Measurements from ENCODE around the gene CCNF. TPM values are rescaled to one million over a fixed set of nuclear protein-coding genes. Genes with fewer than 3 reads are reported as not detected.

Gene CCNF
- total RNA-seq, 1 donor from 2014 or later, result 41.6 TPM

- no peaks in the 10 kb centered on the region for H3F3A ChIP-seq (ENCODE audit: low read depth)
- no peaks in the 10 kb centered on the region for H3K36me3 ChIP-seq
- H3K27ac ChIP-seq, result no peak overlapping the region
- Mint-ChIP-seq H3K4me3 (no peak overlapping the region), H3K36me3 (no peaks in the 10 kb centered on the region), H3K27ac (no peak overlapping the region), H3K4me1 (no peaks in the 10 kb centered on the region), H3K27me3 (ENCODE audit: insufficient read depth, low read depth) (peaks cover 6% of the 10 kb centered on the region), H3K9me3 (no peaks in the 10 kb centered on the region)
- no peak overlapping the region for H2AFZ ChIP-seq (replicated peaks)
- H3K79me2 ChIP-seq (ENCODE audit: low read depth), result no peaks in the 10 kb centered on the region
- H3K9ac ChIP-seq, result no peak overlapping the region
- H3K27me3 ChIP-seq, result no peaks in the 10 kb centered on the region
- no peaks in the 10 kb centered on the region for H3K4me1 ChIP-seq
- no peaks in the 10 kb centered on the region for H3K9me3 ChIP-seq (ENCODE audit: low read depth)
- DNase-seq (ENCODE audit: low spot score), result no peak
- TF ChIP-seq CTCF (IDR thresholded peaks at IDR 0.05), result no peak
- TF ChIP-seq EZH2 (IDR thresholded peaks at IDR 0.05), result no peak
- TF ChIP-seq EZH2phosphoT487 (IDR thresholded peaks at IDR 0.05), result no peak
- H3K4me2 ChIP-seq, result no peak overlapping the region
- no peak overlapping the region for H3K4me3 ChIP-seq
- H4K20me1 ChIP-seq (ENCODE audit: low read depth), result no peaks in the 10 kb centered on the region
These were observed 25.1 kb upstream of the CCNF start for GRCh38 chr16:2404099-2404498.

GRCh38 chr16:2415085-2415484, 14.2 kb upstream of the CCNF start:
- H3K4me3 ChIP-seq, result no peak overlapping the region
- H3F3A ChIP-seq (ENCODE audit: low read depth), result no peaks in the 10 kb centered on the region
- no peaks in the 10 kb centered on the region for H3K9me3 Mint-ChIP-seq
- DNase-seq (ENCODE audit: low spot score), result no peak
- H3K9me3 ChIP-seq (ENCODE audit: low read depth), result no peaks in the 10 kb centered on the region
- H3K36me3 Mint-ChIP-seq, result no peaks in the 10 kb centered on the region
- H3K79me2 ChIP-seq (ENCODE audit: low read depth), result no peaks in the 10 kb centered on the region
- H3K9ac ChIP-seq, result no peak overlapping the region
- H3K27ac ChIP-seq, result no peak overlapping the region
- no peaks in the 10 kb centered on the region for H3K36me3 ChIP-seq
- H2AFZ ChIP-seq (replicated peaks), result no peak overlapping the region
- no peaks in the 10 kb centered on the region for H3K4me1 ChIP-seq
- TF ChIP-seq EZH2phosphoT487 (IDR thresholded peaks at IDR 0.05) (no peak), EZH2 (IDR thresholded peaks at IDR 0.05) (no peak), CTCF (IDR thresholded peaks at IDR 0.05) (no peak)
- no peaks in the 10 kb centered on the region for H4K20me1 ChIP-seq (ENCODE audit: low read depth)
- H3K4me3 Mint-ChIP-seq, result no peak overlapping the region
- H3K4me1 Mint-ChIP-seq, result no peaks in the 10 kb centered on the region
- no peaks in the 10 kb centered on the region for H3K27me3 Mint-ChIP-seq (ENCODE audit: insufficient read depth, low read depth)
- H3K27me3 ChIP-seq, result peaks cover 10% of the 10 kb centered on the region
- H3K27ac Mint-ChIP-seq, result no peak overlapping the region
- H3K4me2 ChIP-seq, result no peak overlapping the region

- H3K4me1 ChIP-seq, result no peaks in the 10 kb centered on the region
- no peaks in the 10 kb centered on the region for H3K27me3 ChIP-seq
- H3K79me2 ChIP-seq (ENCODE audit: low read depth), result no peaks in the 10 kb centered on the region
- no peak for TF ChIP-seq CTCF (IDR thresholded peaks at IDR 0.05)
- no peak for TF ChIP-seq EZH2 (IDR thresholded peaks at IDR 0.05)
- H3K27ac ChIP-seq, result no peak overlapping the region
- no peaks in the 10 kb centered on the region for H3K36me3 ChIP-seq
- no peaks in the 10 kb centered on the region for H4K20me1 ChIP-seq (ENCODE audit: low read depth)
- Mint-ChIP-seq H3K27ac (no peak overlapping the region), H3K27me3 (ENCODE audit: insufficient read depth, low read depth) (no peaks in the 10 kb centered on the region), H3K4me3 (no peak overlapping the region), H3K36me3 (no peaks in the 10 kb centered on the region), H3K4me1 (peaks cover 3% of the 10 kb centered on the region), H3K9me3 (no peaks in the 10 kb centered on the region)
- H3K4me3 ChIP-seq, result no peak overlapping the region
- H3K4me2 ChIP-seq, result no peak overlapping the region
- no peak overlapping the region for H3K9ac ChIP-seq
- no peaks in the 10 kb centered on the region for H3K9me3 ChIP-seq (ENCODE audit: low read depth)
- DNase-seq (ENCODE audit: low spot score), result no peak
- no peaks in the 10 kb centered on the region for H3F3A ChIP-seq (ENCODE audit: low read depth)
- H2AFZ ChIP-seq (replicated peaks), result no peak overlapping the region
These were observed 9.2 kb upstream of the CCNF start for GRCh38 chr16:2420035-2420434.
